Breast epithelium (tissue), 4 donors: ENCODE data around the gene VGLL2. TPM values are rescaled to one million over a fixed set of nuclear protein-coding genes. Genes with fewer than 3 reads are reported as not detected.

Experiments
- DNase-seq, 2 donors: peaks; one replicate each; pipeline ENCODE4 v3.0.0-alpha.2; 2019; ENCODE audit warnings: low spot score in 2 of 2
- H3K27ac ChIP-seq, 2 donors: fragments of 200-600 bp; sonication (generic) in 1 of 2; one replicate each; pipeline ENCODE4 v1.5.1; 2016 to 2019; ENCODE audit warnings: mild to moderate bottlenecking in 1 of 2
- H3K27me3 ChIP-seq, 2 donors: fragments of 200-600 bp; sonication (generic) in 1 of 2; one replicate each; pipeline versions ENCODE4 v1.5.1 to v1.6.0; 2017 to 2019; ENCODE audit warnings: control low read depth in 1 of 2, mild to moderate bottlenecking in 1 of 2
- H3K36me3 ChIP-seq: fragments of 200-600 bp; one replicate; pipeline ENCODE4 v1.5.1; 2019
- H3K4me1 ChIP-seq, 2 donors: fragments of 200-600 bp; sonication (generic); one replicate each; pipeline ENCODE4 v1.5.1; 2016 to 2019; ENCODE audit warnings: control low read depth in 1 of 2
- H3K4me3 ChIP-seq, 3 donors: fragments of 200-600 bp; sonication (generic); 1 replicate in 2 of 3; 2 replicates in 1 of 3; pipeline ENCODE4 v1.5.1; 2016 to 2019; ENCODE audit warnings: mild to moderate bottlenecking in 3 of 3, moderate library complexity in 2 of 3
- H3K9me3 ChIP-seq, 2 donors: fragments of 200-600 bp; sonication (generic) in 1 of 2; one replicate each; pipeline ENCODE4 v1.5.1; 2016 to 2019; ENCODE audit warnings: control low read depth in 1 of 2
- CTCF ChIP-seq, 3 donors: fragments of 450-650 bp; IDR thresholded peaks; one replicate each; pipeline ENCODE4 v1.5.1; 2016 to 2017; ENCODE audit warnings: antibody characterized with exemption in 3 of 3, mild to moderate bottlenecking in 3 of 3, moderate library complexity in 3 of 3
- POLR2A ChIP-seq: fragments of 450-650 bp; IDR thresholded peaks from one replicate; pipeline ENCODE4 v1.6.1; 2016; ENCODE audit warnings: antibody characterized with exemption, mild to moderate bottlenecking, moderate library complexity
- POLR2AphosphoS5 ChIP-seq, 3 donors: sonication (generic); formaldehyde crosslinking; IDR thresholded peaks; one replicate each; pipeline ENCODE4 v1.6.1; 2017; ENCODE audit warnings: antibody characterized with exemption in 3 of 3
- intact Hi-C: fragments of 100-400 bp; cut with DNase I; formaldehyde crosslinking; loops from one replicate; pipeline ENCODE4 v1.15.1; 2023; ENCODE audit warnings: low total_unique reads
- total RNA-seq, 3 donors: library from RNA; depleted of rRNA; stranded (reverse); fragments of >200 nt; gene quantifications; one replicate each; pipeline ENCODE4 v1.1.0, GENCODE V29; 2016

VGLL2 gene
- total RNA-seq, 3 donors from 2014 or later = not detected

GRCh38 chr6:117306227-117306790 lies 41.0 kb downstream of the VGLL2 start:
- intact Hi-C loops = no loop called here

GRCh38 chr6:117307655-117308054 lies 42.3 kb downstream of the VGLL2 start:
- H3K27me3 ChIP-seq = no peaks in the 10 kb centered on the region
- H3K36me3 ChIP-seq = no peaks in the 10 kb centered on the region
- H3K27ac ChIP-seq = no peak overlapping the region
- DNase-seq = no peak
- no peaks in the 10 kb centered on the region for H3K9me3 ChIP-seq
- no peak for TF ChIP-seq POLR2AphosphoS5 (IDR thresholded peaks at IDR 0.05)
- no peak for TF ChIP-seq POLR2A
- no peak for TF ChIP-seq CTCF (IDR thresholded peaks at IDR 0.05)
- H3K4me1 ChIP-seq = no peaks in the 10 kb centered on the region
- no peak overlapping the region for H3K4me3 ChIP-seq
- intact Hi-C loops = no loop called here

More at GRCh38 chr6:117306227-117306790, 41.0 kb downstream of the VGLL2 start:
- H3K27me3 ChIP-seq = no peaks in the 10 kb centered on the region
- no peaks in the 10 kb centered on the region for H3K36me3 ChIP-seq
- no peaks in the 10 kb centered on the region for H3K9me3 ChIP-seq
- TF ChIP-seq CTCF (IDR thresholded peaks at IDR 0.05) (no peak), POLR2A (no peak), POLR2AphosphoS5 (IDR thresholded peaks at IDR 0.05) (no peak)
- H3K4me1 ChIP-seq = no peaks in the 10 kb centered on the region
- no peak overlapping the region for H3K4me3 ChIP-seq
- no peak for DNase-seq
- no peak overlapping the region for H3K27ac ChIP-seq

GRCh38 chr6:117309069-117309468 lies 43.7 kb downstream of the VGLL2 start:
- no peaks in the 10 kb centered on the region for H3K36me3 ChIP-seq
- no peaks in the 10 kb centered on the region for H3K9me3 ChIP-seq
- no peak for DNase-seq
- TF ChIP-seq CTCF (IDR thresholded peaks at IDR 0.05) (no peak), POLR2A (no peak), POLR2AphosphoS5 (IDR thresholded peaks at IDR 0.05) (no peak)
- no peak overlapping the region for H3K27ac ChIP-seq
- H3K27me3 ChIP-seq = no peaks in the 10 kb centered on the region
- intact Hi-C loops = no loop called here
- H3K4me3 ChIP-seq = no peak overlapping the region
- no peaks in the 10 kb centered on the region for H3K4me1 ChIP-seq

GRCh38 chr6:117309611-117310010 lies 44.3 kb downstream of the VGLL2 start:
- TF ChIP-seq POLR2A (no peak), CTCF (IDR thresholded peaks at IDR 0.05) (no peak), POLR2AphosphoS5 (IDR thresholded peaks at IDR 0.05) (no peak)
- Histone ChIP-seq H3K4me1 (no peaks in the 10 kb centered on the region), H3K27me3 (no peaks in the 10 kb centered on the region), H3K9me3 (no peaks in the 10 kb centered on the region), H3K36me3 (no peaks in the 10 kb centered on the region), H3K4me3 (no peak overlapping the region), H3K27ac (no peak overlapping the region)
- DNase-seq = no peak
- intact Hi-C loops = no loop called here

GRCh38 chr6:117311310-117311709 lies 46.0 kb downstream of the VGLL2 start:
- H3K4me1 ChIP-seq = no peaks in the 10 kb centered on the region
- no peaks in the 10 kb centered on the region for H3K36me3 ChIP-seq
- intact Hi-C loops = no loop called here
- TF ChIP-seq POLR2A = no peak
- no peaks in the 10 kb centered on the region for H3K9me3 ChIP-seq
- DNase-seq = no peak
- no peak overlapping the region for H3K4me3 ChIP-seq
- no peaks in the 10 kb centered on the region for H3K27me3 ChIP-seq
- no peak overlapping the region for H3K27ac ChIP-seq

GRCh38 chr6:117311726-117312125 lies 46.4 kb downstream of the VGLL2 start:
- no peaks in the 10 kb centered on the region for H3K36me3 ChIP-seq
- H3K4me1 ChIP-seq = no peaks in the 10 kb centered on the region
- DNase-seq = no peak
- H3K9me3 ChIP-seq = no peaks in the 10 kb centered on the region
- no peaks in the 10 kb centered on the region for H3K27me3 ChIP-seq
- TF ChIP-seq POLR2AphosphoS5 (IDR thresholded peaks at IDR 0.05) = no peak
- TF ChIP-seq POLR2A = no peak
- TF ChIP-seq CTCF (IDR thresholded peaks at IDR 0.05) = no peak
- no peak overlapping the region for H3K27ac ChIP-seq
- intact Hi-C loops = no loop called here
- H3K4me3 ChIP-seq = no peak overlapping the region
